K562 (cell line): ENCODE results near the gene MFF. TPM values are rescaled to one million over a fixed set of nuclear protein-coding genes. Genes with fewer than 3 reads are reported as not detected.

Experiments
- ATAC-seq: fragments of 200-7000 bp; cut with Tn5 transposase; 3 replicates; pipeline ENCODE4 v1.9.1; 2020; ENCODE audit warnings: moderate library complexity
- BruUV-seq: library from RNA; stranded (reverse); fragments of 400-500 nt; replicated peaks from 2 replicates; lab custom pipeline; 2021; lab: Mats Ljungman, UMichigan
- CTCF ChIA-PET: fragments of 300-600 bp; formaldehyde crosslinking; extraction: SDS; loops from one replicate; lab custom pipeline; 2021; ENCODE audit warnings: low intra/inter-chr PET ratio; lab: Yijun Ruan, JAX
- POLR2A ChIA-PET: fragments of 300-600, 350-650 bp; sonication (Branson Sonifier 250); formaldehyde crosslinking; extraction: SDS; loops from one replicate; lab custom pipeline; 2021; ENCODE audit warnings: antibody characterized with exemption, inconsistent platforms; lab: Yijun Ruan, JAX
- DNase-seq, 4 experiments: peaks; one replicate each; pipeline versions ENCODE4 v3.0.0 to v3.0.0-alpha.2; 2011 to 2018; ENCODE audit warnings: low spot score in 3 of 4, mixed read lengths in 3 of 4; ENCODE audit errors: extremely low read depth in 1 of 4
- FAIRE-seq: peaks from 2 replicates; lab custom pipeline; 2011; peaks lifted over from hg19 to GRCh38; lab: Jason Lieb, UNC
- H2AFZ ChIP-seq: 2 replicates; pipeline ENCODE4 v1.6.0; 2011; ENCODE audit warnings: low read depth, low read length, control low read depth, inconsistent platforms
- H3K27ac ChIP-seq: fragments of 200-600 bp; 3 replicates; pipeline ENCODE4 v1.8.0; 2011; ENCODE audit warnings: low read depth, mild to moderate bottlenecking, control low read depth, inconsistent platforms, low read length, moderate library complexity, mixed read lengths; ENCODE audit errors: extremely low read depth
- H3K27me3 ChIP-seq, 2 experiments: fragments of 300-600 bp in 1 of 2; 2 replicates in 1 of 2; 3 replicates in 1 of 2; pipeline versions ENCODE4 v1.6.0 to v1.8.0; 2011; ENCODE audit warnings: inconsistent platforms in 2 of 2, low read length in 2 of 2, mild to moderate bottlenecking in 1 of 2, mixed read lengths in 1 of 2, moderate library complexity in 1 of 2; ENCODE audit not compliant: control insufficient read depth in 2 of 2, insufficient read depth in 2 of 2
- H3K36me3 ChIP-seq: fragments of 300-600 bp; 3 replicates; pipeline ENCODE4 v1.8.0; 2011; ENCODE audit warnings: mild to moderate bottlenecking, low read length, inconsistent platforms; ENCODE audit not compliant: control insufficient read depth, insufficient read depth
- H3K4me1 ChIP-seq, 2 experiments: fragments of 200-600 bp in 1 of 2; replicated peaks in 1 of 2; 2 replicates in 1 of 2; 3 replicates in 1 of 2; pipeline versions ENCODE4 v1.5.1 to v1.8.0; 2011; ENCODE audit warnings: inconsistent platforms in 2 of 2, low read length in 2 of 2, mild to moderate bottlenecking in 1 of 2, mixed read lengths in 1 of 2, moderate library complexity in 1 of 2; ENCODE audit not compliant: control insufficient read depth in 2 of 2, insufficient read depth in 2 of 2
- H3K4me2 ChIP-seq: 2 replicates; pipeline ENCODE4 v1.6.1; 2011; ENCODE audit warnings: low read length, control low read depth, inconsistent platforms, mixed read lengths; ENCODE audit not compliant: insufficient read depth
- H3K4me3 ChIP-seq: fragments of 200-600 bp; sonication (generic), shearing (Covaris generic); 2 replicates; pipeline ENCODE4 v1.5.1; 2016; ENCODE audit warnings: control low read depth, inconsistent platforms
- H3K79me2 ChIP-seq: fragments of 200-600 bp; 3 replicates; pipeline ENCODE4 v1.8.0; 2011; ENCODE audit warnings: low read length, inconsistent platforms; ENCODE audit not compliant: control insufficient read depth, insufficient read depth
- H3K9ac ChIP-seq, 2 experiments: 2 replicates each; pipeline versions ENCODE4 v1.6.0 to v1.6.1; 2011; ENCODE audit warnings: low read depth in 2 of 2, low read length in 2 of 2, control low read depth in 1 of 2, inconsistent platforms in 1 of 2, mild to moderate bottlenecking in 1 of 2, mixed read lengths in 1 of 2; ENCODE audit not compliant: insufficient read depth in 1 of 2
- H3K9me1 ChIP-seq: one replicate; pipeline ENCODE4 v1.6.0; 2011; ENCODE audit warnings: inconsistent platforms, mild to moderate bottlenecking, low read length, moderate library complexity; ENCODE audit not compliant: control insufficient read depth, insufficient read depth
- H3K9me3 ChIP-seq: replicated peaks from 2 replicates; pipeline ENCODE4 v1.5.1; 2011; ENCODE audit warnings: low read depth, low read length, inconsistent platforms; ENCODE audit not compliant: control insufficient read depth, insufficient read depth
- H4K20me1 ChIP-seq: replicated peaks from 2 replicates; pipeline ENCODE4 v1.6.1; 2011; ENCODE audit warnings: low read length, inconsistent platforms, mixed read lengths; ENCODE audit not compliant: control insufficient read depth, insufficient read depth
- PML ChIP-seq: IDR thresholded peaks from 2 replicates; pipeline ENCODE4 v1.6.1; 2012; ENCODE audit warnings: low read length, inconsistent platforms
- PTTG1 ChIP-seq: fragments of 450-650 bp; IDR thresholded peaks from 2 replicates; pipeline ENCODE4 v1.6.1; 2016; ENCODE audit warnings: low read depth, mild to moderate bottlenecking, missing genetic modification characterization, missing compliant biosample characterization
- SRSF1 ChIP-seq: fragments of 200-400 bp; formaldehyde crosslinking; IDR thresholded peaks from 2 replicates; pipeline ENCODE4 v1.6.1; 2017; ENCODE audit warnings: mild to moderate bottlenecking, low read depth, low read length, moderate library complexity
- ZNF41 ChIP-seq: fragments of 250-450 bp; sonication (Bioruptor Pico); conservative IDR thresholded peaks from 2 replicates; pipeline ENCODE4 v1.4.0; 2020; ENCODE audit warnings: mild to moderate bottlenecking
- ZNF584 ChIP-seq: fragments of 200-800 bp; sonication (Bioruptor generic); IDR thresholded peaks from 2 replicates; pipeline ENCODE4 v1.6.1; 2016; ENCODE audit warnings: low read depth, mild to moderate bottlenecking, missing genetic modification characterization, missing compliant biosample characterization
- WGBS: fragments of 100-300 bp; shearing (Covaris generic); methylation state at CpG from one replicate; pipeline ENCODE4 v1.1.6; 2016; ENCODE audit warnings: low coverage, mixed read lengths; ENCODE audit not compliant: insufficient coverage; ENCODE audit errors: missing lambda C conversion rate; 5-methylcytosine and 5-hydroxymethylcytosine counted together
- in situ Hi-C: fragments of 300-500 bp; cut with MboI; formaldehyde crosslinking; loops from 4 replicates; pipeline ENCODE4 v1.15.0; 2018; ENCODE audit warnings: inconsistent platforms, mixed read lengths
- intact Hi-C: fragments of 100-400 bp; cut with micrococcal nuclease; formaldehyde crosslinking; loops from 2 replicates; pipeline ENCODE4 v1.14.2; 2022
- polyA plus RNA-seq, 8 experiments: library from polyadenylated mRNA; depleted of rRNA in 4 of 8; stranded (reverse) in 5 of 8; unstranded in 3 of 8; fragments of >200 nt; fragmentation: Nextera tagmentation in 2 of 8; fragmentation: Illumina TruSeq in 1 of 8; extraction: Ambion mirVana in 2 of 8; extraction: Trizol in 1 of 8; gene quantifications; 2 replicates each; pipeline versions ENCODE4 v1.2.1 to v1.2.3, GENCODE V29; 2011 to 2014; ENCODE audit warnings: inconsistent platforms in 1 of 8, missing spikeins in 1 of 8
- total RNA-seq, 7 experiments: library from RNA; depleted of rRNA in 6 of 7; stranded (reverse); fragments of >200 nt in 6 of 7; fragmentation: Illumina TruSeq in 2 of 7; extraction: Trizol in 2 of 7; gene quantifications; 2 replicates each; pipeline versions ENCODE4 v1.2.1 to v1.2.3, GENCODE V29; 2011 to 2021; ENCODE audit warnings: low replicate concordance in 1 of 7
- TF ChIP-seq, protein P1 (sequence below): fragments of 450-650 bp; conservative IDR thresholded peaks from 2 replicates; pipeline ENCODE4 v1.6.1; 2016; ENCODE audit warnings: missing genetic modification characterization, low read depth, mild to moderate bottlenecking, control low read depth, missing compliant biosample characterization
- TF ChIP-seq, protein P2 (sequence below): fragments of 250-450 bp; sonication (Bioruptor Pico); IDR thresholded peaks from 2 replicates; pipeline ENCODE4 v1.4.0; 2020; ENCODE audit warnings: mild to moderate bottlenecking
- TF ChIP-seq, protein P3 (sequence below): sonication (generic); formaldehyde crosslinking; IDR thresholded peaks from 2 replicates; pipeline ENCODE4 v1.5.0; 2020; ENCODE audit warnings: missing genetic modification reagents

Gene MFF
- total and polyA plus RNA-seq, 9 of the 15 experiments (the other 6 are each of a cell fraction or from before 2014, with no cell fraction given): 9.4 to 75.4 (median 55.7) TPM

DNA sequence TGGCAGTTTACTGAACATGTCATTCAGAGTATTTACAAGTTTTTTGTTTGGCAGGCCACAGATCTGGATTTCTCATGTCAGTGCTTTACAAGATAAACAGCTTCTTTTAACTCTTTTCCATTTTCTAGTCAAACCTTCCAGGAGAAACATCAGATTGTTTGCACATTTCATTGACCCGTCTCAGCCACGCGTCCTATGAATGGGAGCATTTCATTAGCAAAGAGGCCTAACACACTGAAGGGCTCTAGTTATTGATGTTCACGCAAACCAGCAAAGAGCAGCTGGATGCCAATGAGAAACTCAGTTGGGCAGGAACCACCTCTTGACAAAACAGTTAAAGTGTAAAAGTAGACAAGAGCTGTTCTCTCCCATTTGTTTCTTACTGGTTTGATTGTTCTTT lies 29.2 kb upstream of the MFF start:
- H3K9me1 ChIP-seq: no peaks in the 10 kb centered on the region
- no peak overlapping the region for H3K4me3 ChIP-seq
- no peak overlapping the region for H3K4me2 ChIP-seq
- TF ChIP-seq PTTG1 (tag) (no peak), ZNF584 (CRISPR knock-in tag) (no peak), SRSF1 (no peak), PML (no peak), ZNF41 (CRISPR knock-in tag) (no peak)
- TF ChIP-seq, protein P1, sequence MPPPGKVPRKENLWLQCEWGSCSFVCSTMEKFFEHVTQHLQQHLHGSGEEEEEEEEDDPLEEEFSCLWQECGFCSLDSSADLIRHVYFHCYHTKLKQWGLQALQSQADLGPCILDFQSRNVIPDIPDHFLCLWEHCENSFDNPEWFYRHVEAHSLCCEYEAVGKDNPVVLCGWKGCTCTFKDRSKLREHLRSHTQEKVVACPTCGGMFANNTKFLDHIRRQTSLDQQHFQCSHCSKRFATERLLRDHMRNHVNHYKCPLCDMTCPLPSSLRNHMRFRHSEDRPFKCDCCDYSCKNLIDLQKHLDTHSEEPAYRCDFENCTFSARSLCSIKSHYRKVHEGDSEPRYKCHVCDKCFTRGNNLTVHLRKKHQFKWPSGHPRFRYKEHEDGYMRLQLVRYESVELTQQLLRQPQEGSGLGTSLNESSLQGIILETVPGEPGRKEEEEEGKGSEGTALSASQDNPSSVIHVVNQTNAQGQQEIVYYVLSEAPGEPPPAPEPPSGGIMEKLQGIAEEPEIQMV (tag): no peak
- TF ChIP-seq, protein P2, sequence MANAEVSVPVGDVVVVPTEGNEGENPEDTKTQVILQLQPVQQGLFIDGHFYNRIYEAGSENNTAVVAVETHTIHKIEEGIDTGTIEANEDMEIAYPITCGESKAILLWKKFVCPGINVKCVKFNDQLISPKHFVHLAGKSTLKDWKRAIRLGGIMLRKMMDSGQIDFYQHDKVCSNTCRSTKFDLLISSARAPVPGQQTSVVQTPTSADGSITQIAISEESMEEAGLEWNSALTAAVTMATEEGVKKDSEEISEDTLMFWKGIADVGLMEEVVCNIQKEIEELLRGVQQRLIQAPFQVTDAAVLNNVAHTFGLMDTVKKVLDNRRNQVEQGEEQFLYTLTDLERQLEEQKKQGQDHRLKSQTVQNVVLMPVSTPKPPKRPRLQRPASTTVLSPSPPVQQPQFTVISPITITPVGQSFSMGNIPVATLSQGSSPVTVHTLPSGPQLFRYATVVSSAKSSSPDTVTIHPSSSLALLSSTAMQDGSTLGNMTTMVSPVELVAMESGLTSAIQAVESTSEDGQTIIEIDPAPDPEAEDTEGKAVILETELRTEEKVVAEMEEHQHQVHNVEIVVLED: no peak
- TF ChIP-seq, protein P3, sequence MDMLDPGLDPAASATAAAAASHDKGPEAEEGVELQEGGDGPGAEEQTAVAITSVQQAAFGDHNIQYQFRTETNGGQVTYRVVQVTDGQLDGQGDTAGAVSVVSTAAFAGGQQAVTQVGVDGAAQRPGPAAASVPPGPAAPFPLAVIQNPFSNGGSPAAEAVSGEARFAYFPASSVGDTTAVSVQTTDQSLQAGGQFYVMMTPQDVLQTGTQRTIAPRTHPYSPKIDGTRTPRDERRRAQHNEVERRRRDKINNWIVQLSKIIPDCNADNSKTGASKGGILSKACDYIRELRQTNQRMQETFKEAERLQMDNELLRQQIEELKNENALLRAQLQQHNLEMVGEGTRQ (CRISPR knock-in tag): no peak
- no peaks in the 10 kb centered on the region for H3K36me3 ChIP-seq
- H3K4me1 ChIP-seq: no peaks in the 10 kb centered on the region
- H3K27ac ChIP-seq: no peak overlapping the region
- WGBS: 54% methylated on average over 3 of the region's 4 CpGs
- no peaks in the 10 kb centered on the region for H3K79me2 ChIP-seq
- H3K9me3 ChIP-seq: no peaks in the 10 kb centered on the region
- no TSS peak for BruUV-seq
- intact Hi-C loops (no loop called here), in situ Hi-C loops (no loop called here)
- no peak overlapping the region for H2AFZ ChIP-seq
- ChIA-PET POLR2A (no interaction called here), CTCF (no interaction called here)
- no peak overlapping the region for H3K9ac ChIP-seq
- ATAC-seq (no peak), FAIRE-seq (no peak), DNase-seq (no peak)
- H4K20me1 ChIP-seq: no peaks in the 10 kb centered on the region
- H3K27me3 ChIP-seq: no peaks in the 10 kb centered on the region
